8988T (cell line): ENCODE measurements around the gene DIAPH2.
"Not testable (repeated sequence)": the region's sequence is repeated elsewhere in the genome, so short reads cannot be mapped to it uniquely, and the experiment has no call there.

Experiments used
- DNase-seq: peaks from one replicate; pipeline ENCODE4 v3.0.0; 2011

Gene DIAPH2

GRCh38 chrX:96719161-96719875 lies 34.7 kb downstream of the DIAPH2 start:
- DNase-seq, result no peak

GRCh38 chrX:96721354-96721753 lies 36.7 kb downstream of the DIAPH2 start:
- DNase-seq, result no peak

- DNase-seq, result no peak
These were observed 38.1 kb downstream of the DIAPH2 start for GRCh38 chrX:96722781-96723180.

- no peak for DNase-seq
These were observed 44.4 kb downstream of the DIAPH2 start for GRCh38 chrX:96729053-96729452.

GRCh38 chrX:96729868-96730643 lies 45.4 kb downstream of the DIAPH2 start:
- DNase-seq, result no peak

GRCh38 chrX:96731000-96731399 lies 46.4 kb downstream of the DIAPH2 start:
- DNase-seq, result not testable (repeated sequence)

- no peak for DNase-seq
These were observed 58.9 kb downstream of the DIAPH2 start for GRCh38 chrX:96743367-96744073.

GRCh38 chrX:96752781-96753180 lies 68.1 kb downstream of the DIAPH2 start:
- no peak for DNase-seq

- DNase-seq, result no peak
These were observed 68.6 kb downstream of the DIAPH2 start for GRCh38 chrX:96753230-96753629.

- no peak for DNase-seq
These were observed 71.8 kb downstream of the DIAPH2 start for GRCh38 chrX:96756491-96756890.

- DNase-seq, result no peak
These were observed 76.9 kb downstream of the DIAPH2 start for GRCh38 chrX:96761566-96761965.

- DNase-seq, result no peak
These were observed 79.0 kb downstream of the DIAPH2 start for GRCh38 chrX:96763608-96764007.

GRCh38 chrX:96764864-96765263 lies 80.2 kb downstream of the DIAPH2 start:
- no peak for DNase-seq

GRCh38 chrX:96770315-96770714 lies 85.7 kb downstream of the DIAPH2 start:
- DNase-seq, result no peak

- DNase-seq, result no peak
These were observed 86.8 kb downstream of the DIAPH2 start for GRCh38 chrX:96771486-96771885.

- no peak for DNase-seq
These were observed 89.5 kb downstream of the DIAPH2 start for GRCh38 chrX:96774116-96774515.

GRCh38 chrX:96776966-96777365 lies 92.3 kb downstream of the DIAPH2 start:
- no peak for DNase-seq

- DNase-seq, result no peak
These were observed 106.9 kb downstream of the DIAPH2 start for GRCh38 chrX:96791559-96791958.

- DNase-seq, result no peak
These were observed 107.4 kb downstream of the DIAPH2 start for GRCh38 chrX:96792047-96792446.

- no peak for DNase-seq
These were observed 114.3 kb downstream of the DIAPH2 start for GRCh38 chrX:96798982-96799381.

GRCh38 chrX:96807318-96807717 lies 122.7 kb downstream of the DIAPH2 start:
- DNase-seq, result no peak

- DNase-seq, result no peak
These were observed 136.3 kb downstream of the DIAPH2 start for GRCh38 chrX:96820935-96821334.

- DNase-seq, result no peak
These were observed 139.5 kb downstream of the DIAPH2 start for GRCh38 chrX:96824166-96824565.

GRCh38 chrX:96833333-96833732 lies 148.7 kb downstream of the DIAPH2 start:
- DNase-seq, result no peak
